ENCODE results near the gene IZUMO2. TPM values are rescaled to one million over a fixed set of nuclear protein-coding genes. Genes with fewer than 3 reads are reported as not detected.

IZUMO2 gene
- total RNA-seq, 1 experiment from 2014 or later, result not detected

GRCh38 chr19:50196322-50196932 is 33.3 kb upstream of the IZUMO2 start:
- ChIA-PET CTCF (no interaction called here), POLR2A (no interaction called here)
- H3K36me3 ChIP-seq (ENCODE audit: control insufficient read depth, insufficient read depth, low read length), result no peaks in the 10 kb centered on the region
- no peak for ATAC-seq
- no peaks in the 10 kb centered on the region for H3K4me1 ChIP-seq (ENCODE audit: control insufficient read depth, insufficient read depth, low read length)
- no peak overlapping the region for H3K4me3 ChIP-seq (ENCODE audit: low read depth in 2 of 2, low read length in 2 of 2)
- H3K9me3 ChIP-seq (ENCODE audit: control insufficient read depth, insufficient read depth, low read depth, low read length), result no peaks in the 10 kb centered on the region
- TF ChIP-seq POLR2AphosphoS5 (IDR thresholded peaks at IDR 0.05; ENCODE audit: low read depth, low read length) (no peak), CTCF (IDR thresholded peaks at IDR 0.05) (no peak), TCF7L2 (IDR thresholded peaks at IDR 0.05; ENCODE audit: low read depth, low read length) (no peak), SIN3A (IDR thresholded peaks at IDR 0.05; ENCODE audit: borderline replicate concordance, insufficient read depth, low read depth, low read length) (no peak)
- TF ChIP-seq, protein P1, sequence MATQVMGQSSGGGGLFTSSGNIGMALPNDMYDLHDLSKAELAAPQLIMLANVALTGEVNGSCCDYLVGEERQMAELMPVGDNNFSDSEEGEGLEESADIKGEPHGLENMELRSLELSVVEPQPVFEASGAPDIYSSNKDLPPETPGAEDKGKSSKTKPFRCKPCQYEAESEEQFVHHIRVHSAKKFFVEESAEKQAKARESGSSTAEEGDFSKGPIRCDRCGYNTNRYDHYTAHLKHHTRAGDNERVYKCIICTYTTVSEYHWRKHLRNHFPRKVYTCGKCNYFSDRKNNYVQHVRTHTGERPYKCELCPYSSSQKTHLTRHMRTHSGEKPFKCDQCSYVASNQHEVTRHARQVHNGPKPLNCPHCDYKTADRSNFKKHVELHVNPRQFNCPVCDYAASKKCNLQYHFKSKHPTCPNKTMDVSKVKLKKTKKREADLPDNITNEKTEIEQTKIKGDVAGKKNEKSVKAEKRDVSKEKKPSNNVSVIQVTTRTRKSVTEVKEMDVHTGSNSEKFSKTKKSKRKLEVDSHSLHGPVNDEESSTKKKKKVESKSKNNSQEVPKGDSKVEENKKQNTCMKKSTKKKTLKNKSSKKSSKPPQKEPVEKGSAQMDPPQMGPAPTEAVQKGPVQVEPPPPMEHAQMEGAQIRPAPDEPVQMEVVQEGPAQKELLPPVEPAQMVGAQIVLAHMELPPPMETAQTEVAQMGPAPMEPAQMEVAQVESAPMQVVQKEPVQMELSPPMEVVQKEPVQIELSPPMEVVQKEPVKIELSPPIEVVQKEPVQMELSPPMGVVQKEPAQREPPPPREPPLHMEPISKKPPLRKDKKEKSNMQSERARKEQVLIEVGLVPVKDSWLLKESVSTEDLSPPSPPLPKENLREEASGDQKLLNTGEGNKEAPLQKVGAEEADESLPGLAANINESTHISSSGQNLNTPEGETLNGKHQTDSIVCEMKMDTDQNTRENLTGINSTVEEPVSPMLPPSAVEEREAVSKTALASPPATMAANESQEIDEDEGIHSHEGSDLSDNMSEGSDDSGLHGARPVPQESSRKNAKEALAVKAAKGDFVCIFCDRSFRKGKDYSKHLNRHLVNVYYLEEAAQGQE (IDR thresholded peaks at IDR 0.05; ENCODE audit: insufficient read depth in 1 of 2, low read depth in 2 of 2, low read length in 1 of 2), result no peak
- BruUV-seq (replicated peaks), result no TSS peak
- intact Hi-C loops (cut with micrococcal nuclease; ENCODE audit: unreplicated experiment), result no loop called here
- no peak for DNase-seq (ENCODE audit: low read depth, low spot score)
- no peak overlapping the region for H3K27ac ChIP-seq (ENCODE audit: low read length)
- H3K27me3 ChIP-seq (ENCODE audit: control insufficient read depth, insufficient read depth, low read length), result no peaks in the 10 kb centered on the region; the same call in 1 of the 2 replicates
- in situ Hi-C loops (cut with HindIII; ENCODE audit: low pct_unique_long_range_greater_than_20kb, low sequenced_read_pairs), result no loop called here

GRCh38 chr19:50195224-50195623 is 32.1 kb upstream of the IZUMO2 start:
- ATAC-seq, result no peak
- CTCF ChIA-PET, result no interaction called here

More at GRCh38 chr19:50195224-50195623, 32.1 kb upstream of the IZUMO2 start:
- Histone ChIP-seq H3K27me3 (ENCODE audit: control insufficient read depth, insufficient read depth, low read length) (no peaks in the 10 kb centered on the region; the same call in 1 of the 2 replicates), H3K4me3 (ENCODE audit: low read depth in 2 of 2, low read length in 2 of 2) (no peak overlapping the region), H3K4me1 (ENCODE audit: control insufficient read depth, insufficient read depth, low read length) (no peaks in the 10 kb centered on the region), H3K36me3 (ENCODE audit: control insufficient read depth, insufficient read depth, low read length) (no peaks in the 10 kb centered on the region), H3K27ac (ENCODE audit: low read length) (no peak overlapping the region), H3K9me3 (ENCODE audit: control insufficient read depth, insufficient read depth, low read depth, low read length) (no peaks in the 10 kb centered on the region)
- DNase-seq (ENCODE audit: low read depth, low spot score), result no peak
- in situ Hi-C loops (cut with HindIII; ENCODE audit: low pct_unique_long_range_greater_than_20kb, low sequenced_read_pairs), result no loop called here
- POLR2A ChIA-PET, result no interaction called here
- no peak for TF ChIP-seq SIN3A (IDR thresholded peaks at IDR 0.05; ENCODE audit: borderline replicate concordance, insufficient read depth, low read depth, low read length)
- no peak for TF ChIP-seq TCF7L2 (IDR thresholded peaks at IDR 0.05; ENCODE audit: low read depth, low read length)
- TF ChIP-seq, protein P1 (IDR thresholded peaks at IDR 0.05; ENCODE audit: insufficient read depth in 1 of 2, low read depth in 2 of 2, low read length in 1 of 2), result no peak
- no peak for TF ChIP-seq POLR2AphosphoS5 (IDR thresholded peaks at IDR 0.05; ENCODE audit: low read depth, low read length)
- no peak for TF ChIP-seq CTCF (IDR thresholded peaks at IDR 0.05)
- no TSS peak for BruUV-seq (replicated peaks)
- intact Hi-C loops (cut with micrococcal nuclease; ENCODE audit: unreplicated experiment), result no loop called here

Measured in Panc1 (cell line).